Natural killer cell (primary cell): Measurements from ENCODE around the gene MIEF1. TPM values are rescaled to one million over a fixed set of nuclear protein-coding genes. Genes with fewer than 3 reads are reported as not detected.
A peak's percentile ranks its signal among the peaks of the same experiment; 100 is the strongest.

Experiments
- ATAC-seq, 3 donors: fragments of 150-1000 bp in 2 of 3; fragments of 200-7000 bp in 1 of 3; cut with Tn5 transposase; 1 replicate in 1 of 3; 2 replicates in 2 of 3; pipeline ENCODE4 v1.10.0; 2021; ENCODE audit warnings: mild to moderate bottlenecking in 2 of 3, moderate library complexity in 2 of 3
- DNase-seq, 2 donors: peaks; one replicate each; pipeline versions ENCODE4 v3.0.0 to v3.0.0-alpha.2; 2013 to 2021; ENCODE audit warnings: mixed read lengths in 1 of 2
- H3K27ac ChIP-seq: one replicate; pipeline ENCODE4 v1.5.1; 2013; ENCODE audit warnings: mild to moderate bottlenecking, low read length
- H3K27me3 ChIP-seq: one replicate; pipeline ENCODE4 v1.6.1; 2013; ENCODE audit warnings: low read length; ENCODE audit not compliant: control insufficient read depth, insufficient read depth
- H3K36me3 ChIP-seq: one replicate; pipeline ENCODE4 v1.6.1; 2013; ENCODE audit warnings: low read length; ENCODE audit not compliant: control insufficient read depth, insufficient read depth
- H3K4me1 ChIP-seq: one replicate; pipeline ENCODE4 v1.6.1; 2013; ENCODE audit warnings: low read length; ENCODE audit not compliant: control insufficient read depth, insufficient read depth
- H3K4me3 ChIP-seq: one replicate; pipeline ENCODE4 v1.5.1; 2013; ENCODE audit warnings: low read length
- H3K9me3 ChIP-seq: one replicate; pipeline ENCODE4 v1.6.1; 2013; ENCODE audit warnings: low read length; ENCODE audit not compliant: control insufficient read depth, insufficient read depth
- H3K27ac Mint-ChIP-seq, 2 donors: one replicate each; pipeline ENCODE4 v1.8.0; 2022; ENCODE audit warnings: mild to moderate bottlenecking in 2 of 2, mixed read lengths in 2 of 2, moderate library complexity in 1 of 2
- H3K27me3 Mint-ChIP-seq, 2 donors: one replicate each; pipeline ENCODE4 v1.8.0; 2022; ENCODE audit warnings: low read depth in 2 of 2, mixed read lengths in 2 of 2
- H3K36me3 Mint-ChIP-seq: one replicate; pipeline ENCODE4 v1.8.0; 2022; ENCODE audit warnings: mixed read lengths
- H3K4me1 Mint-ChIP-seq, 2 donors: one replicate each; pipeline ENCODE4 v1.8.0; 2022; ENCODE audit warnings: mixed read lengths in 2 of 2
- H3K4me3 Mint-ChIP-seq: one replicate; pipeline ENCODE4 v1.8.0; 2022; ENCODE audit warnings: mild to moderate bottlenecking, moderate library complexity, mixed read lengths
- H3K9me3 Mint-ChIP-seq, 2 donors: one replicate each; pipeline ENCODE4 v1.8.0; 2022; ENCODE audit warnings: mixed read lengths in 2 of 2
- WGBS: methylation state at CpG from one replicate; pipeline ENCODE4 v1.1.7; 2013; ENCODE audit warnings: missing lambda C conversion rate; ENCODE audit not compliant: insufficient coverage; 5-methylcytosine and 5-hydroxymethylcytosine counted together
- intact Hi-C: fragments of 100-400 bp; cut with micrococcal nuclease; formaldehyde crosslinking; loops from one replicate; pipeline ENCODE4 v1.14.2; 2022
- total RNA-seq, 4 donors: library from RNA; stranded (reverse); fragments of 120-200 nt in 1 of 4; gene quantifications; one replicate each; pipeline versions ENCODE4 v1.2.3 to v1.2.4, GENCODE V29; 2013 to 2022
- TF ChIP-seq, protein P1 (sequence below): fragments of 200-600 bp; IDR thresholded peaks from one replicate; pipeline ENCODE4 v1.8.0; 2022; ENCODE audit warnings: antibody characterized with exemption

MIEF1 gene
- total RNA-seq, 3 donors from 2014 or later (not counting 1 experiment from before 2014, with no cell fraction given): 16.1 to 27.6 (median 25.1) TPM

DNA sequence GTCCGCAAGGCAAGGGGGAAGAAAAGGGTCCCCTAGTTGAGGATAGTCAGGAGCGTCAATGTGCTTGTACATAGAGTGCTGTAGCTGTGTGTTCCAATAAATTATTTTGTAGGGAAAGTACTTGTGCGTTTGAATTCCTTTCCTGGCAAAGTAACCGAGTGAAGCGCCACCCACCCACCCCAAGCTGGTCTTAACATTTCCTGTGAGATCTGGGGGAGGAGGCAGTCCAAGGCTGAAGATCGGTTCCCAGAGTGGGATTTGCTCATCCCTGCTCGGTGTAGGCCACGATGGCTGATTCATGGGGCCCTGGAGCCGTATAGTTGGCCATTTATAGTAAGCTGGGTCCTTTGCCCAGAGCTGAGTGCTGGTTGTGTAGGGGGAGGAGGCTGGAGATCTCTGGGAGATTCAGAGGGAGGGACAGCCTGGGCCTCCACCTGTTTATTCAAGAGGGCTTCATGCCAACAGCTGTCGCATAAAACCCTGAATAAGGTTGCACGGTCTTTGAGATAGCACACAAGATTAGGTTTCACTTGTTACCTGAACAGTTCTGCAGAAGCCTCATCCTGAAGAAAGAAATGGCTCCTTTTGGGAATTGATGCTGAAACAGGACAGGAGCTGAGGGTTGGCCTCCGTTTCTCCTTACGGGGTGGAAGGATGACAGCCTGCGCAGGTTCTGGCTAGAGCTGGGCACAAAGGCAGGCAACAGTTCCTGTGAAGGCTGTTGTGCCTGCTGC is 20.6 kb downstream of the MIEF1 start:
- DNase-seq (peak in 1 of 2 donors; percentile 51), ATAC-seq (no peak)
- WGBS: 46% methylated on average over 11 of the region's 14 CpGs
- no peak overlapping the region for H3K4me3 ChIP-seq
- H3K36me3 Mint-ChIP-seq: no peaks in the 10 kb centered on the region
- TF ChIP-seq, protein P1, sequence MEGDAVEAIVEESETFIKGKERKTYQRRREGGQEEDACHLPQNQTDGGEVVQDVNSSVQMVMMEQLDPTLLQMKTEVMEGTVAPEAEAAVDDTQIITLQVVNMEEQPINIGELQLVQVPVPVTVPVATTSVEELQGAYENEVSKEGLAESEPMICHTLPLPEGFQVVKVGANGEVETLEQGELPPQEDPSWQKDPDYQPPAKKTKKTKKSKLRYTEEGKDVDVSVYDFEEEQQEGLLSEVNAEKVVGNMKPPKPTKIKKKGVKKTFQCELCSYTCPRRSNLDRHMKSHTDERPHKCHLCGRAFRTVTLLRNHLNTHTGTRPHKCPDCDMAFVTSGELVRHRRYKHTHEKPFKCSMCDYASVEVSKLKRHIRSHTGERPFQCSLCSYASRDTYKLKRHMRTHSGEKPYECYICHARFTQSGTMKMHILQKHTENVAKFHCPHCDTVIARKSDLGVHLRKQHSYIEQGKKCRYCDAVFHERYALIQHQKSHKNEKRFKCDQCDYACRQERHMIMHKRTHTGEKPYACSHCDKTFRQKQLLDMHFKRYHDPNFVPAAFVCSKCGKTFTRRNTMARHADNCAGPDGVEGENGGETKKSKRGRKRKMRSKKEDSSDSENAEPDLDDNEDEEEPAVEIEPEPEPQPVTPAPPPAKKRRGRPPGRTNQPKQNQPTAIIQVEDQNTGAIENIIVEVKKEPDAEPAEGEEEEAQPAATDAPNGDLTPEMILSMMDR: no peak
- H3K27me3 ChIP-seq: no peaks in the 10 kb centered on the region
- H3K27ac ChIP-seq: no peak overlapping the region
- H3K9me3 Mint-ChIP-seq: no peaks in the 10 kb centered on the region
- peaks cover 57 to 58% of the 10 kb centered on the region in 2 donors for H3K4me1 Mint-ChIP-seq
- H3K36me3 ChIP-seq: peaks cover 39% of the 10 kb centered on the region
- peak overlapping the region; percentile 96 to 98 for H3K27ac Mint-ChIP-seq
- intact Hi-C loops: no loop called here
- peaks cover 68% of the 10 kb centered on the region for H3K4me1 ChIP-seq
- H3K4me3 Mint-ChIP-seq: peak overlapping the region; percentile 98
- no peaks in the 10 kb centered on the region for H3K9me3 ChIP-seq
- H3K27me3 Mint-ChIP-seq: no peaks in the 10 kb centered on the region

DNA sequence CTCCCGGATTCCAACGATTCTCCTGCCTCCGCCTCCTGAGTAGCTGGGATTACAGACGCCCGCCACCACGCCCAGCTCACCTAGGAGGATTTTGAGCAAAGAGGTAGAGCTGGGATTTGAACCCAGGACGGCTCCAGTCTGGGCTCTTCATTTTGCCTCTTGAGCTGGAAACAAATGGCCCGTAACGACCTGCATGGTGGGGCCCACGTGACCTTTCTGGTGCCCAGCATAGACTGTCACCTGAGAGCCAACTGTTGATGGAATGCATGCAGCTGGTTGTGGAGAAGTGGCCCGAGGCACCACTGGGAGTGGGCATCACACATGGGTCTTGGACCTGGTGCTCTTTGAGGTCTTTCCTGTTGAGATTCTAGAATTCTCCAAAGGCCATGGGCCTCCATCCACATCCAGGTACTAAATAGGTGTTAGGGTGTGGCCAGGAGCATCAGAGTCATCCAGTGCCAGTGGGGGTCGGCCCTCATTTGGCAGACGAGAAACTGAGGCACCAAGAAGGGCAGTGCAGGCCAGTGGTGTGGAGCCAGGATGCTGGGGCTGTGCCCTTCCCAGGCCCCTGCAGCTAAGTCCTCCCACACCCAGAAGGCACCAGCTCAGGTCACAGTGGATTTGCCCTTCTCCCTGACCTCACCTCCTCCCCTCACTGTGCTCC is 22.1 kb downstream of the MIEF1 start:
- no peak overlapping the region for H3K27ac ChIP-seq
- no peak for ATAC-seq
- H3K4me1 ChIP-seq: peaks cover 79% of the 10 kb centered on the region
- Mint-ChIP-seq H3K27ac (peak overlapping the region; percentile 73 to 79), H3K4me1 (peaks cover 66 to 68% of the 10 kb centered on the region in 2 donors), H3K36me3 (no peaks in the 10 kb centered on the region), H3K4me3 (no peak overlapping the region), H3K27me3 (no peaks in the 10 kb centered on the region), H3K9me3 (no peaks in the 10 kb centered on the region)
- no peaks in the 10 kb centered on the region for H3K27me3 ChIP-seq
- WGBS: 86% methylated on average over 13 of the region's 13 CpGs
- intact Hi-C loops: no loop called here
- H3K9me3 ChIP-seq: no peaks in the 10 kb centered on the region
- peaks cover 51% of the 10 kb centered on the region for H3K36me3 ChIP-seq
- DNase-seq: no peak
- no peak overlapping the region for H3K4me3 ChIP-seq
- TF ChIP-seq, protein P1: no peak

DNA sequence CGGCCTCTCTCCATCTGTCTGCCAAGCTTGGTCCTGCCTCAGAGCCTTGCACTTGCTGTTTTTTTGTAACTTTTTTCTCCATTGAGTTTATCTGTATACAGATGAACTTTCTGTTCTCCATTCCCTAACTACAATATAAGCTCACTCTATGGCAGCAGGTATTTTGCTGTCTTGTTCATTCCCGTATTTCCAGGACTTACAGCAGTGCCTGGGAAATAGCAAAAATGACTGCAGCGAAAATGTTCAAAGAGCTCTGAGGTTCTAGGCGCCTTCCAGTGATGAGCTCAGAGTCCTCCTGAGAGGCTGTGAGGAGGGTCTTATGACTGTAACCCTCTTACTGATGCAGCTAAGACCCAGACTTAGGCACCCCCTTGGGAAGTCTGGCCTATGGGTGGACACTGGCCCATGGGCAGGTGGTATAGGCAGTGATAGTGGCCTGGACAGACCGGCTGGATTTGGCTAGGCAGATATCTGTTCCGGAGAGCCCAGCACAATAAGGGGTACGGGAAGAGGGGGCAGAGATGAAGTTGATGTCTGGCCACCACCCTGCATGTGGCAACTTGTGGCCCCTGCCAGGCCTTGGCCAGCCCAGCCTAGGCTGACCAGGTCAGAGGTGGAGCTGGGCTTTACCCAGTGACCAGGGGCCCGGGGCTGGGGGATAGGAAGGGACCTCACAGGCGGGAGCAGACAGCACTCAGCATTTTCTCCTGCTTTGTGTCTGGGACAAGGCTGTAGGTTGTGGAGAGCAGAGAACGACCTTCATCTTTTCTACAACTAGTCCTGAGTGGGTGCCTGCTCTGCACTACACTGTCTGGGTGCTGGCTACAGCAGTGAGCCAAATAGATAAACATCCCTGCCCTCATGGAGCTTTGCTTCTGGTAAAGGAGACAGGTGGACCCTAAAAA is 22.9 kb downstream of the MIEF1 start:
- no peaks in the 10 kb centered on the region for H3K9me3 Mint-ChIP-seq
- H3K27me3 ChIP-seq: no peaks in the 10 kb centered on the region
- ATAC-seq: no peak
- peak overlapping the region; percentile 73 to 79 for H3K27ac Mint-ChIP-seq
- DNase-seq: no peak
- H3K36me3 Mint-ChIP-seq: no peaks in the 10 kb centered on the region
- peaks cover 67 to 71% of the 10 kb centered on the region in 2 donors for H3K4me1 Mint-ChIP-seq
- no peaks in the 10 kb centered on the region for H3K27me3 Mint-ChIP-seq
- H3K4me3 ChIP-seq: no peak overlapping the region
- intact Hi-C loops: no loop called here
- peaks cover 59% of the 10 kb centered on the region for H3K36me3 ChIP-seq
- H3K4me3 Mint-ChIP-seq: peak overlapping the region; percentile 51
- H3K4me1 ChIP-seq: peaks cover 82% of the 10 kb centered on the region
- H3K27ac ChIP-seq: no peak overlapping the region
- no peaks in the 10 kb centered on the region for H3K9me3 ChIP-seq
- WGBS: 89% methylated on average over 10 of the region's 10 CpGs
- TF ChIP-seq, protein P1: no peak
